Activated CD8-positive, alpha-beta memory T cell treated with anti-CD3 and anti-CD28 coated beads for 48 hours (primary cell): ENCODE results near the gene SMIM8.

ENCODE experiments used
- DNase-seq, 3 experiments: peaks; one replicate each; pipeline ENCODE4 v3.0.0-alpha.2; 2020; ENCODE audit warnings: low read depth in 2 of 3, low spot score in 2 of 3

The SMIM8 gene

GRCh38 chr6:87334683-87335082 is 12.3 kb downstream of the SMIM8 start:
- no peak for DNase-seq

DNA sequence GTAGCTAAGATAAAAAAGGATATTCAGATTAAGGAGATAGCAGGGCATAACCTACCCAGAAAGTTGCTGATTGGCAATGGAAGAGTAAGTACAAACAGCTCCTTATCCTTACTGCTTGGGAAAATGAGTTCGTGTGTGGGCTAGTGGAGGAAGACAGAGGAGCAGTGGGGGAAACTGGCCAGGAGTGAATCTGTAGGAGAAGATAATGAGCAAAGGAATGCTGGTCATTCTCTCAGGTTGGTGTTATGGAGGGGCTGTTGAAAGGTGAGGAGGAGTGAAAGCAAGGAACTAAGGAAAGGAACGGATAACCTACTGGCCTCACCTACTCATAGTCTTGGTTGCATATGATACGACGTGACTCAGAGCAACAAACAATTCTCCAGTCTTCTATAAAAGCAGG is 14.0 kb downstream of the SMIM8 start:
- DNase-seq: no peak

GRCh38 chr6:87340230-87340629 is 17.8 kb downstream of the SMIM8 start:
- no peak for DNase-seq

DNA sequence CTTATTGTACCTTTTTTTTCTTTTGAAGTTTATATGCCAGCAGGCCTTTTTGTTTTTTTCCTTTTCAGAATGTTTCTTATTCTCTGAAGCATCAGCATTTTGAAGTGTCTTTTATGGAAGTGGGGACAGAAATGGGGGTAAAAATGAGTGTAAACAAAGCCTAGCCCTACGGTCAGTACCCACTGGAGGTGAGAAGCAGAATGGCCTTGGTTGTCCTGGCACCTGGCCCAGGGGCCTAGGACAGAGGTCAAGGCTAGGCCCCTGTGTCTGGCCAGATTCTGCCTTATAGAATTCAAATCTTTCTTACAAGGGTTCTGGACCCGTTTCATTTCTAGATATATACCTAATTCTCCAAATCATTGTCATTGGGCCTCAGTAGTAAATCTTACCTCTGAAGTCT is 18.8 kb downstream of the SMIM8 start:
- DNase-seq: no peak

- no peak for DNase-seq
Measured at GRCh38 chr6:87341899-87342298, 19.5 kb downstream of the SMIM8 start.

DNA sequence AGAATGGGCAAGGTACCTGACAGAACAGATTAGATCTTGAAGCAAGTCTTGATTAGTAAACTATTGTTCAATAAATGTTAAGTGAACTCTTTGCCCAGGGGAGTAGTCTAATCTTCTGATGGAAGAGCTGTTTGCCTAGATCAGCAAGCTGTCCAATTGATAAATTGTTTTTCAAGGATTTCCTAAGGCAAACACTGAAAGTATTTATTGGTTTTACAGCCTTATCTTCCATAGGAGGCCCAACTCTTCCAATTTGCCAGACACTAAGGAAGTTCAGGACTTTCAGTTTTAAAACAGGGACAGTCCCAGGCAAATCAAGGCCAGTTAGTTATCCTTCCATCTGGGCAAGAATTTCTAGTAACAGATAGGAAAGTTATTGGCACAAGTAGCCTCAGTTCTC is 20.4 kb downstream of the SMIM8 start:
- DNase-seq: no peak

- DNase-seq: no peak
Measured at GRCh38 chr6:87344731-87345130, 22.3 kb downstream of the SMIM8 start, which contains the start of gene C6orf163. C6orf163 (plus strand) TSS chr6:87344813; CDS start chr6:87345100, 287 bp downstream.

DNA sequence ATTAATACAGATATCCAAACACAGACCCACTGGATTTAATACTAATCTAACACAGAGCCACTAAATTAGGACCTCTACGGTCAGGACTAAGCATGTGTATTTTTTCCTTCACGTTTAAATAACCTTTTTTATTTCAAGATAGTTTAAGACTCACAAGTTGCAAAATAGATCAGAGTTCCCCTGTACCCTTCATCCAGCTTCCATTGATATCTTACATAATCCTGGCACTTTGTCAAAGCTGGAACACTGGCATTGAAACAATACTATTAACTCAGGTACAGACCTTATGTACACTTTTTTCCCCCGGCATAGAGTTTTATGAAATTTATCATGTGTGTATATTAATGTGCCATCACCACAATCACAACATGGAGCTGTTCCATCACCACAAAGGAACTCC is 24.3 kb downstream of the SMIM8 start:
- no peak for DNase-seq

- no peak for DNase-seq
Measured at GRCh38 chr6:87349896-87350295, 27.5 kb downstream of the SMIM8 start.

GRCh38 chr6:87350516-87350915 is 28.1 kb downstream of the SMIM8 start:
- no peak for DNase-seq

GRCh38 chr6:87351583-87351982 is 29.2 kb downstream of the SMIM8 start:
- no peak for DNase-seq

- no peak for DNase-seq
Measured at GRCh38 chr6:87356181-87356580, 33.8 kb downstream of the SMIM8 start.

DNA sequence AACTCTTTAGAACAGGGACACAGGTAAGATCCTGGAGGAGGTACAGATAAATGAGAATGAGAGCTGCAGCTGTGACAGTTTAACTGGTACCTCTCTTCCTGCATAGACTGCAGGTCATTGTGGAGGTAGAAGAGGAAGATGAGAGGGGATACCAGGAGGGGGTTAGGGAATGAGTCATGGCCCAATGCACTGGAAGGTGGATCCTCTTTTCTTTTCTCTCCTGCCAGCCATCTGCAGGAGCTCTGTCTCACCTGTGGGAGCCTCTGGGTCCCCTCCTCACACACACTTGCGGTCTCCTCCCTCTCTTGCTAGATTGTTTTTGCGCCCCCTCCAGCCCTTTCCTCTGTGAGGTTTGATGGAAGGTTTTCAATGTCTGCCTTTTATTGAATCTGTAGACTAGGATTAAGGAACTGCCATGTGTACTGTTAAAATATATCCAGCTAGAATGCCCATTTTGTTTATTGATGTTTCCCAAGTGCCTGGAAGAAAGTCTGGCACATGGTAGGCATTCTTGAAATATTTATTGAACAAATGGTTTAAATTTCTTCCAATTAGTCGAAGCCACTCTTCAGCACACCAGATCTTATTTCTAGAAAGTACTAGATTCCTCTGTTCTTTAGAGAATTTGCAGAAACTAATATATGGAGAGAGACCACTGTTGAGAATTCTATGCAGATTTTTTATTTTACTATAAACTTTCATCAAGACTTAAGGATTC is 35.2 kb downstream of the SMIM8 start:
- no peak for DNase-seq

DNA sequence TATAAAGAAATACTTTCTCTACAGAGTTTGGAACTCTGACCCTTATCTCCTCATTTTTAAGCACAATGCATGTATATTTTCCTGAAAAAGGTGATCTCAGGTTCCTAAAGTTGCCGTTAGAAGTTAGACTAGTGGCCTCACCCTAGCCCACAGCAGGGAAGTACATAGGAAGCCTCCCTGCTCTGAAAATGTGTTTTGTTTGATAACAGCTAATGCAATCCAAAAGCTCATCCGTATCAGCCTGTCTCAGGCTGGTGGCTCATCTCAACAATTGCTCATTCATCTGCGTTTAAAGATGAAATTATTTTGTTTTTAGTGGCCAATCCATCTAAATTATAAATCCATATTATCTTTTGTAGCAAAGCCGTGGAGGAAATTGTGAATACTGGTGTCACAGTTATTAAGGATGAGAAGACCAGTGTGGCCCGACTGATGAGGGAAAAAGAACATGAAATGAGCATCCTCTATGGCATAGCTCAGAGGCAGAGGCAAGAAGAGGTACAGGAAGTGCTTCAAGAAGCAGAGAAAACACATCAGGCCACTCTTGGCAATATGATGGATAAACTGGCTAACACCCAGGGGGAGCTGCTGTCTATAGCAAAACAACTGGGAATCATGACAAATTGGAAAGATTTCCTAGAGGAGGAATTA is 42.3 kb downstream of the SMIM8 start:
- DNase-seq: no peak

GRCh38 chr6:87366072-87366827 is 43.9 kb downstream of the SMIM8 start:
- no peak for DNase-seq

- DNase-seq: no peak
Measured at GRCh38 chr6:87366899-87367298, 44.5 kb downstream of the SMIM8 start.

DNA sequence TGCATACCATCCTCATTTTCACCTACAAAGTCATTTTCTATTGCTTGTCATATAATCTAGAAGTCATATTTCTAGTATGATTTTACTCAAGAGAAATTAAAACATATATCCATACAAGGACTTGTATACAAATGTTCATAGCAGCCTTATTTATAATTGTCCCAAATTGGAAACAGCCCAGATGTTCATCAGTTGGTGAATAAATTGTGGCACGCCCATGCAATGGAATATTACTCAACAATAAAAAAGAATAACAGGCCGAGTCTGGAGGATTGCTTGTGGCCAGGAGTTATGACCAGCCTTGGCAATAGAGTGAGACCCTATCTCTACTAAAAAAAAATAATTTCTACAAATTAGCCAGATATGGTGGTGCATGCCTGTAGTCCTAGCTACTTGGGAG is 51.0 kb downstream of the SMIM8 start:
- DNase-seq: no peak

DNA sequence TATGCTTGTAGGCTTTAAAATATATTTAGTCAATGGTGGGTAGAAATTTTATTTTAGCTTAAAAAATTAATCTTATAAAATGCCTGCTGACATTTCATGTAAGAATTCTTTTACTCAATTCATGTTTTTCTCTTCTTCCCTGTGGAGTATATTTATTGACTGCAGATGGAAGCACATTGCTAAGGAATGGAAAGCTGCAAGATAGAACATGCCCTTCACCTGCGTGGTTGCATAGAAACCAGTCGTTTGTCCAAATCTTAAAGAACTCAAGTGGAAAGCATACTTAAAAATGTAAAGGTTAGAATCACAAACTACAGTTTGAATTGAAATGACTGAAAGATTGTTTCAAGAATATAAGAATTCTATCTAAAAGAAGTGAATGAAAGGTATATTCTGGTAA is 52.9 kb downstream of the SMIM8 start:
- DNase-seq: no peak

DNA sequence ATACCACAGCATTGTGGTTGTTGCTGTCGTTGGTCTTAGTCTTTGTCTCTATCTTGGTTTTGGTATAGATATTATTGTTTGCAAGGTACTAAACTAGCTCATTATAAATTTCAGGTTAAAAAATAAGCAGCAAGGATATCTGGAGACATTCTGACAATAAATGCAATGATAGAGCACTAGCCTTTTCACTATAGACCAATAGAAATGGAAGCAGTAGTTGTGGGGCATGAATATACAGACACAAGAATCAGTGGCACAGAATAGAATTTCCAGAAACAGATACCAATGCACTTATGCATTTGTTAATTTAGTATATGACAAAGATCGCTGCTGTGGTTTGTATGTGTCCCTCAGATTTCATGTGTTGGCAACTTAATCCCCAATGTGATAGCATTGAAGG is 54.3 kb downstream of the SMIM8 start:
- no peak for DNase-seq

GRCh38 chr6:87378947-87379346 is 56.6 kb downstream of the SMIM8 start:
- DNase-seq: no peak

GRCh38 chr6:87382861-87383260 is 60.5 kb downstream of the SMIM8 start:
- DNase-seq: no peak

GRCh38 chr6:87384038-87384437 is 61.6 kb downstream of the SMIM8 start:
- no peak for DNase-seq
